ENCODE results near the gene SND1.

The SND1 gene

GRCh38 chr7:127858915-127859189, 206.9 kb downstream of the SND1 start:
- H3K27me3 ChIP-seq (ENCODE audit: insufficient read depth, poor library complexity, severe bottlenecking) = no peaks in the 10 kb centered on the region
- TF ChIP-seq GABPA (IDR thresholded peaks at IDR 0.05; ENCODE audit: low read depth) (no peak), SPI1 (IDR thresholded peaks at IDR 0.05; ENCODE audit: borderline replicate concordance, low read depth) (no peak), POLR2AphosphoS5 (IDR thresholded peaks at IDR 0.05; ENCODE audit: low read depth) (no peak)
- TF ChIP-seq, protein P1, sequence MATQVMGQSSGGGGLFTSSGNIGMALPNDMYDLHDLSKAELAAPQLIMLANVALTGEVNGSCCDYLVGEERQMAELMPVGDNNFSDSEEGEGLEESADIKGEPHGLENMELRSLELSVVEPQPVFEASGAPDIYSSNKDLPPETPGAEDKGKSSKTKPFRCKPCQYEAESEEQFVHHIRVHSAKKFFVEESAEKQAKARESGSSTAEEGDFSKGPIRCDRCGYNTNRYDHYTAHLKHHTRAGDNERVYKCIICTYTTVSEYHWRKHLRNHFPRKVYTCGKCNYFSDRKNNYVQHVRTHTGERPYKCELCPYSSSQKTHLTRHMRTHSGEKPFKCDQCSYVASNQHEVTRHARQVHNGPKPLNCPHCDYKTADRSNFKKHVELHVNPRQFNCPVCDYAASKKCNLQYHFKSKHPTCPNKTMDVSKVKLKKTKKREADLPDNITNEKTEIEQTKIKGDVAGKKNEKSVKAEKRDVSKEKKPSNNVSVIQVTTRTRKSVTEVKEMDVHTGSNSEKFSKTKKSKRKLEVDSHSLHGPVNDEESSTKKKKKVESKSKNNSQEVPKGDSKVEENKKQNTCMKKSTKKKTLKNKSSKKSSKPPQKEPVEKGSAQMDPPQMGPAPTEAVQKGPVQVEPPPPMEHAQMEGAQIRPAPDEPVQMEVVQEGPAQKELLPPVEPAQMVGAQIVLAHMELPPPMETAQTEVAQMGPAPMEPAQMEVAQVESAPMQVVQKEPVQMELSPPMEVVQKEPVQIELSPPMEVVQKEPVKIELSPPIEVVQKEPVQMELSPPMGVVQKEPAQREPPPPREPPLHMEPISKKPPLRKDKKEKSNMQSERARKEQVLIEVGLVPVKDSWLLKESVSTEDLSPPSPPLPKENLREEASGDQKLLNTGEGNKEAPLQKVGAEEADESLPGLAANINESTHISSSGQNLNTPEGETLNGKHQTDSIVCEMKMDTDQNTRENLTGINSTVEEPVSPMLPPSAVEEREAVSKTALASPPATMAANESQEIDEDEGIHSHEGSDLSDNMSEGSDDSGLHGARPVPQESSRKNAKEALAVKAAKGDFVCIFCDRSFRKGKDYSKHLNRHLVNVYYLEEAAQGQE (IDR thresholded peaks at IDR 0.05; ENCODE audit: insufficient replicate concordance, low read depth) = no peak
- TF ChIP-seq, protein P2, sequence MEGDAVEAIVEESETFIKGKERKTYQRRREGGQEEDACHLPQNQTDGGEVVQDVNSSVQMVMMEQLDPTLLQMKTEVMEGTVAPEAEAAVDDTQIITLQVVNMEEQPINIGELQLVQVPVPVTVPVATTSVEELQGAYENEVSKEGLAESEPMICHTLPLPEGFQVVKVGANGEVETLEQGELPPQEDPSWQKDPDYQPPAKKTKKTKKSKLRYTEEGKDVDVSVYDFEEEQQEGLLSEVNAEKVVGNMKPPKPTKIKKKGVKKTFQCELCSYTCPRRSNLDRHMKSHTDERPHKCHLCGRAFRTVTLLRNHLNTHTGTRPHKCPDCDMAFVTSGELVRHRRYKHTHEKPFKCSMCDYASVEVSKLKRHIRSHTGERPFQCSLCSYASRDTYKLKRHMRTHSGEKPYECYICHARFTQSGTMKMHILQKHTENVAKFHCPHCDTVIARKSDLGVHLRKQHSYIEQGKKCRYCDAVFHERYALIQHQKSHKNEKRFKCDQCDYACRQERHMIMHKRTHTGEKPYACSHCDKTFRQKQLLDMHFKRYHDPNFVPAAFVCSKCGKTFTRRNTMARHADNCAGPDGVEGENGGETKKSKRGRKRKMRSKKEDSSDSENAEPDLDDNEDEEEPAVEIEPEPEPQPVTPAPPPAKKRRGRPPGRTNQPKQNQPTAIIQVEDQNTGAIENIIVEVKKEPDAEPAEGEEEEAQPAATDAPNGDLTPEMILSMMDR (IDR thresholded peaks at IDR 0.05; ENCODE audit: insufficient read depth, low read length) = no peak
- H3K27ac ChIP-seq (replicated peaks) = no peak overlapping the region
- no peak overlapping the region for H3K4me3 ChIP-seq (replicated peaks; ENCODE audit: insufficient read depth, low read length)
- no peak for DNase-seq (ENCODE audit: low read depth in 1 of 2, low spot score in 1 of 2)

DNA sequence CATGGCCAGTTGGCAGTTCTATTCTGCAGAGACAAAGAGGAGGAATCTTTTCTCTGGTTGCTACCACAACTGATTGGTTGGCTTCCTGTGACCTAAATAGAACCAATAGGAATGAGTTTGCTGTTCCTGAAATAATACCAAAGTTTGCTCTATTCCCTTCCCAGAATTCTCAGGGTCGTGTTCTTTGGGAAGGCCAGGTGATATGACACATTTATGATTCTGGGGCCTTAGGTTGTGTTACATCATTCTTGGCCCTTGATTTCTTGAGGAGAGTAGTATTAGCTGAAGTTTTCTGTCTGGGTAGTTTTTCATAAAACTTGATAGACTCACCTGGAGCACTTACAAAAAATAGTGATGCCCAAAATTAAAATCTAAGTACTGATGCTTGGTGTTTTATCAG, 207.3 kb downstream of the SND1 start:
- DNase-seq (ENCODE audit: low read depth in 1 of 2, low spot score in 1 of 2) = no peak
- H3K27me3 ChIP-seq (ENCODE audit: insufficient read depth, poor library complexity, severe bottlenecking) = no peaks in the 10 kb centered on the region
- H3K27ac ChIP-seq (replicated peaks) = no peak overlapping the region
- TF ChIP-seq SPI1 (IDR thresholded peaks at IDR 0.05; ENCODE audit: borderline replicate concordance, low read depth) = no peak
- TF ChIP-seq, protein P2 (IDR thresholded peaks at IDR 0.05; ENCODE audit: insufficient read depth, low read length) = no peak
- no peak for TF ChIP-seq GABPA (IDR thresholded peaks at IDR 0.05; ENCODE audit: low read depth)
- no peak for TF ChIP-seq POLR2AphosphoS5 (IDR thresholded peaks at IDR 0.05; ENCODE audit: low read depth)
- TF ChIP-seq, protein P1 (IDR thresholded peaks at IDR 0.05; ENCODE audit: insufficient replicate concordance, low read depth) = no peak
- no peak overlapping the region for H3K4me3 ChIP-seq (replicated peaks; ENCODE audit: insufficient read depth, low read length)

GRCh38 chr7:127862525-127862924, 210.5 kb downstream of the SND1 start:
- Histone ChIP-seq H3K27me3 (ENCODE audit: insufficient read depth, poor library complexity, severe bottlenecking) (no peaks in the 10 kb centered on the region), H3K4me3 (replicated peaks; ENCODE audit: insufficient read depth, low read length) (no peak overlapping the region), H3K27ac (replicated peaks) (no peak overlapping the region)
- no peak for DNase-seq (ENCODE audit: low read depth in 1 of 2, low spot score in 1 of 2)
- no peak for TF ChIP-seq SPI1 (IDR thresholded peaks at IDR 0.05; ENCODE audit: borderline replicate concordance, low read depth)
- no peak for TF ChIP-seq GABPA (IDR thresholded peaks at IDR 0.05; ENCODE audit: low read depth)
- TF ChIP-seq POLR2AphosphoS5 (IDR thresholded peaks at IDR 0.05; ENCODE audit: low read depth) = no peak
- TF ChIP-seq, protein P2 (IDR thresholded peaks at IDR 0.05; ENCODE audit: insufficient read depth, low read length) = no peak
- TF ChIP-seq, protein P1 (IDR thresholded peaks at IDR 0.05; ENCODE audit: insufficient replicate concordance, low read depth) = no peak

All from HL-60 (cell line).